ENCODE results near the gene MC4R.

Gene MC4R

DNA sequence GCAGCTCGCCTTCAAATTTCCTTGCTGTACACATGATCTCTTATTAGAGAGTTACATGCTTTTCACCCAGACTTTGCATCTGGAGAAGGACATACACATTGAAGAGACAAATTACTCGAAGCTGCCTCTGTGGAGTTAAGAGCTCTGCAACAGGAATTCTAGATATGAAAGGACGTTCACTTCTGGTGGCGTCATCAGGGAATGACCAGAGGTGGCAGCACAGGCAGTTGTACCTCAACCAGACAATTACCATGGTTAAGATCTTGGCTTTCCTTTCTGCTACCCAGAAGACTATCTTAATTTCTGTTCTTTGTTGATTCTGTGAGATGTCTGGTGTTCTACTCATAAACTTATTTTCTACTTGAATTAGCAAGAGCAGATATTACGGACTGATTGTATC is 39.1 kb upstream of the MC4R start:
- Histone ChIP-seq H3K27ac (ENCODE audit: poor library complexity, severe bottlenecking) (no peak overlapping the region), H3K4me3 (ENCODE audit: severe bottlenecking) (no peak overlapping the region), H3K9me3 (ENCODE audit: severe bottlenecking) (no peaks in the 10 kb centered on the region), H3K36me3 (ENCODE audit: low read depth) (no peaks in the 10 kb centered on the region), H3K27me3 (ENCODE audit: insufficient read depth, poor library complexity, severe bottlenecking) (no peaks in the 10 kb centered on the region), H3K4me1 (ENCODE audit: insufficient read depth, poor library complexity, severe bottlenecking) (no peaks in the 10 kb centered on the region)
- DNase-seq (ENCODE audit: low spot score) (no peak), ATAC-seq (ENCODE audit: low read depth) (no peak)
- TF ChIP-seq, protein P1, sequence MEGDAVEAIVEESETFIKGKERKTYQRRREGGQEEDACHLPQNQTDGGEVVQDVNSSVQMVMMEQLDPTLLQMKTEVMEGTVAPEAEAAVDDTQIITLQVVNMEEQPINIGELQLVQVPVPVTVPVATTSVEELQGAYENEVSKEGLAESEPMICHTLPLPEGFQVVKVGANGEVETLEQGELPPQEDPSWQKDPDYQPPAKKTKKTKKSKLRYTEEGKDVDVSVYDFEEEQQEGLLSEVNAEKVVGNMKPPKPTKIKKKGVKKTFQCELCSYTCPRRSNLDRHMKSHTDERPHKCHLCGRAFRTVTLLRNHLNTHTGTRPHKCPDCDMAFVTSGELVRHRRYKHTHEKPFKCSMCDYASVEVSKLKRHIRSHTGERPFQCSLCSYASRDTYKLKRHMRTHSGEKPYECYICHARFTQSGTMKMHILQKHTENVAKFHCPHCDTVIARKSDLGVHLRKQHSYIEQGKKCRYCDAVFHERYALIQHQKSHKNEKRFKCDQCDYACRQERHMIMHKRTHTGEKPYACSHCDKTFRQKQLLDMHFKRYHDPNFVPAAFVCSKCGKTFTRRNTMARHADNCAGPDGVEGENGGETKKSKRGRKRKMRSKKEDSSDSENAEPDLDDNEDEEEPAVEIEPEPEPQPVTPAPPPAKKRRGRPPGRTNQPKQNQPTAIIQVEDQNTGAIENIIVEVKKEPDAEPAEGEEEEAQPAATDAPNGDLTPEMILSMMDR (IDR thresholded peaks at IDR 0.05; ENCODE audit: poor library complexity, severe bottlenecking): no peak

DNA sequence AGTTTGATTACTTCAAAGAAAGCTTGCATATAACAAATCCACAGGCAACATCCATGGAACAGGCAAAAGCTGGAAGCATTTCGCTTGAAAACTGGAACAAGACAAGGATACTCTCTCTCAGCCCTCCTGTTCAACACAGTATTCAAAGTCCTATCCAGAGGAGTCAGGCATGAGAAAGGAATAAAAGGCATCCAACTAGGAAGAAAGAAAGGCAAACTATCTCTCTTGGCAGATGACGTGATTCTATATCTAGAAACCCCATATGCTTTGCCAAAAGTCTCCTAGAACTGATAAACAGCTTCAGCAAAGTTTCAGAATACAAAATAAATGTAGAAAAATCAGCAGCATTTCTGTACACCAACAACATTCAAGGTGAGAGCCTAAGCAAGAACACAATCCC is 34.1 kb upstream of the MC4R start:
- H3K9me3 ChIP-seq (ENCODE audit: severe bottlenecking): no peaks in the 10 kb centered on the region
- no peaks in the 10 kb centered on the region for H3K4me1 ChIP-seq (ENCODE audit: insufficient read depth, poor library complexity, severe bottlenecking)
- H3K4me3 ChIP-seq (ENCODE audit: severe bottlenecking): no peak overlapping the region
- H3K36me3 ChIP-seq (ENCODE audit: low read depth): no peaks in the 10 kb centered on the region
- TF ChIP-seq, protein P1 (IDR thresholded peaks at IDR 0.05; ENCODE audit: poor library complexity, severe bottlenecking): no peak
- ATAC-seq (ENCODE audit: low read depth) (no peak), DNase-seq (ENCODE audit: low spot score) (no peak)
- H3K27ac ChIP-seq (ENCODE audit: poor library complexity, severe bottlenecking): no peak overlapping the region
- H3K27me3 ChIP-seq (ENCODE audit: insufficient read depth, poor library complexity, severe bottlenecking): no peaks in the 10 kb centered on the region

DNA sequence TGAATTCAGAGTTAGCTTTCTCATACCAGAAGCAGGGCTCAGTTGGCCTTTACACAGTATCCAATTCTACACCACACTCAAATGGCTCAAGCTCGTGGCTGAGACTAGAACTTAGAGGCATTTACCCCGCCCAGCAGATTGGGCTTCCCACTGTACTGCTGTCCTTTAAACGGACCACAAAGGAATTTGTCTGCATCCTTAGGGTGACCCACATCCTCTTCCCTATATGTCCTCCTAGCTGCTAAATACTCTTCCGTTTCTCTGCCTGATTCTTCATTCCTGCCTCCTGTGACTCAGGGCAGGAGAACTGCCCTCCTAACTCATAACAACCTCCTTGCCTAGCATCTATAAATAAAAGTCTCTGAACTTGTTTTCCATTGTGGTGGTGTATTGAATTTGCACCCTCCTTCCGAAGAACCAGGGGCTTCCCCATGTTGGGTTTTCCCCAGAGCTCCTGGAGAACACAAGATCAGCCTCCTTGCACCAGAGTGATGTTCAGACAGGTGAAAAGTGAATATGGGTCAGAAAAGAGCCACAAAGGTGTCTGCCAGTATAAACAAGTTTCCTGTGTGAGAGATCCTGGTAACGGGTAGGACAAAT is 32.0 kb upstream of the MC4R start:
- Histone ChIP-seq H3K27me3 (ENCODE audit: insufficient read depth, poor library complexity, severe bottlenecking) (no peaks in the 10 kb centered on the region), H3K4me1 (ENCODE audit: insufficient read depth, poor library complexity, severe bottlenecking) (no peaks in the 10 kb centered on the region)

DNA sequence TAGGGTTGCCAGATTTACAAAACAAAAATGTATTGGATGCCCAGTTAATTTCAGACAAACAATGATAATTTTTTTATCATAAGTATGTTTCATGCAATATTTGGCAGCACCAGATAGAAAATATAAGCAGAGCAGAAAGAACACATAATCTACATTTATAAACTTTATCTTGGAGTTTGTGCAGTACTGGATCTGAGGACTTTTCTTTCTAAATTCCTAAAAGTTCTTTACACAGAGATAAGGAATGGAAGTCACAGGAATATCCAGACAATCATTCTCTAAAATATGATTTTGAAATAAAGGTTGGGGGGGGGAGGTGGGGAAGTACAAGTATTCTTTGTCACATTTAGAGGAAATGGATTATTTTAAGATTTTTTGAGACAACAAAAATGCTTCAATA is 28.8 kb upstream of the MC4R start:
- H3K4me1 ChIP-seq (ENCODE audit: insufficient read depth, poor library complexity, severe bottlenecking): no peaks in the 10 kb centered on the region
- ATAC-seq (ENCODE audit: low read depth): no peak
- TF ChIP-seq, protein P1 (IDR thresholded peaks at IDR 0.05; ENCODE audit: poor library complexity, severe bottlenecking): no peak

More for the DNA sequence above, 32.0 kb upstream of the MC4R start:
- ATAC-seq (ENCODE audit: low read depth) (no peak), DNase-seq (ENCODE audit: low spot score) (no peak)
- H3K27ac ChIP-seq (ENCODE audit: poor library complexity, severe bottlenecking): no peak overlapping the region
- TF ChIP-seq, protein P1 (IDR thresholded peaks at IDR 0.05; ENCODE audit: poor library complexity, severe bottlenecking): no peak
- no peak overlapping the region for H3K4me3 ChIP-seq (ENCODE audit: severe bottlenecking)
- no peaks in the 10 kb centered on the region for H3K36me3 ChIP-seq (ENCODE audit: low read depth)
- no peaks in the 10 kb centered on the region for H3K9me3 ChIP-seq (ENCODE audit: severe bottlenecking)

DNA sequence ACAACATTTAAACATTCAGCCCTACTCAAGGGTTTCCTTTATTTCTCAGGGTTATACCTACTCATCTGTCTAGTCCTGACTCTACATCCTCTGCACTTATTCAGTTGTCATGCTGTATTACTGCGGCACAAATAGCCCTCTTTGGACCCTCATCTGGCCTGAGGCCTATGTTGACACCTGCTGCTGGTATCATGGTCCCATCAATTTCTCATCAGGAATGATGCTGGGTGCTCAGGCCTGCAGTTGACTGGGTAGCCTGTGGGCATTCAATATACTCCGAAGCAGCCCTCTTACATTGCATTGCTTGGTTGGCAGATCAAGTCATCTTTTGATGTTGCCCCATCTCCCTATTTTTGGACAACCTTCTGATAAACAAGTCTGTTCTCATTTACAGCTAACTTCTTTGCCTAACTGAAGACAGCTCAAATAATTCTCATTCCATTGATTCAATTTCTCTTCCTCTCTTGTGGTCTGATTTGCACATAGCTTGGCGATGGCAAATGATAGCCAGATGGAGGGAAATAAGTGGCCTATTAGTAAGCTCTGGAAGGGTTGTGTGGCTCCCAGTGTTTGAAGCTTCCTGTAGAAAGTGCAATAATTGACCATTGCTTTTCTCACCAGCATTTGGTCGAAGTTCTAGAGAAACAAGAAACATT is 19.1 kb upstream of the MC4R start:
- Histone ChIP-seq H3K27ac (ENCODE audit: poor library complexity, severe bottlenecking) (no peak overlapping the region), H3K9me3 (ENCODE audit: severe bottlenecking) (no peaks in the 10 kb centered on the region), H3K4me3 (ENCODE audit: severe bottlenecking) (no peak overlapping the region), H3K27me3 (ENCODE audit: insufficient read depth, poor library complexity, severe bottlenecking) (no peaks in the 10 kb centered on the region), H3K36me3 (ENCODE audit: low read depth) (no peaks in the 10 kb centered on the region), H3K4me1 (ENCODE audit: insufficient read depth, poor library complexity, severe bottlenecking) (no peaks in the 10 kb centered on the region)
- no peak for ATAC-seq (ENCODE audit: low read depth)
- TF ChIP-seq, protein P1 (IDR thresholded peaks at IDR 0.05; ENCODE audit: poor library complexity, severe bottlenecking): no peak
- no peak for DNase-seq (ENCODE audit: low spot score)

More for the DNA sequence above, 28.8 kb upstream of the MC4R start:
- no peak for DNase-seq (ENCODE audit: low spot score)
- Histone ChIP-seq H3K27me3 (ENCODE audit: insufficient read depth, poor library complexity, severe bottlenecking) (no peaks in the 10 kb centered on the region), H3K4me3 (ENCODE audit: severe bottlenecking) (no peak overlapping the region), H3K27ac (ENCODE audit: poor library complexity, severe bottlenecking) (no peak overlapping the region), H3K9me3 (ENCODE audit: severe bottlenecking) (no peaks in the 10 kb centered on the region), H3K36me3 (ENCODE audit: low read depth) (no peaks in the 10 kb centered on the region)
